PC-9 (cell line): ENCODE results near the gene TCEAL9. TPM values are rescaled to one million over a fixed set of nuclear protein-coding genes. Genes with fewer than 3 reads are reported as not detected.

Experiments used
- BruUV-seq: library from RNA; stranded (reverse); fragments of 400-500 nt; replicated peaks from 2 replicates; lab custom pipeline; 2021; lab: Mats Ljungman, UMichigan
- CTCF ChIA-PET: fragments of 300-600 bp; sonication (Branson Sonifier 250); formaldehyde crosslinking; loops from one replicate; lab custom pipeline; 2022; ENCODE audit warnings: antibody characterized with exemption; lab: Charles Lee
- POLR2A ChIA-PET: fragments of 300-600 bp; sonication (Branson Sonifier 250); formaldehyde crosslinking; loops from one replicate; lab custom pipeline; 2022; ENCODE audit warnings: antibody characterized with exemption; ENCODE audit not compliant: unreplicated experiment; lab: Charles Lee
- DNase-seq, 2 experiments: peaks; one replicate each; pipeline versions ENCODE4 v3.0.0 to v3.0.0-alpha.2; 2015 to 2022; ENCODE audit warnings: mixed read lengths in 1 of 2
- H2AFZ ChIP-seq: fragments of 200-600 bp; sonication (generic); 2 replicates; pipeline ENCODE4 v1.8.1; 2017; ENCODE audit warnings: antibody characterized with exemption
- H3F3A ChIP-seq: fragments of 200-600 bp; sonication (generic); 2 replicates; pipeline ENCODE4 v1.8.1; 2017; ENCODE audit warnings: antibody characterized with exemption, mild to moderate bottlenecking, low read depth; ENCODE audit not compliant: insufficient read depth
- H3K27ac ChIP-seq: fragments of 200-600 bp; sonication (generic); 2 replicates; pipeline ENCODE4 v1.6.1; 2016; ENCODE audit warnings: mixed run types
- H3K27me3 ChIP-seq: fragments of 200-600 bp; sonication (generic); 2 replicates; pipeline ENCODE4 v1.6.1; 2016; ENCODE audit warnings: low read depth, mixed run types; ENCODE audit not compliant: insufficient read depth
- H3K36me3 ChIP-seq: fragments of 200-600 bp; sonication (generic); 2 replicates; pipeline ENCODE4 v1.6.1; 2016; ENCODE audit warnings: low read depth, mixed run types
- H3K4me1 ChIP-seq: fragments of 200-600 bp; sonication (generic); replicated peaks from 2 replicates; pipeline ENCODE4 v1.6.1; 2016; ENCODE audit warnings: mixed run types; ENCODE audit not compliant: insufficient read depth
- H3K4me2 ChIP-seq: fragments of 200-600 bp; sonication (generic); 2 replicates; pipeline ENCODE4 v1.6.1; 2017; ENCODE audit warnings: mixed run types
- H3K4me3 ChIP-seq: fragments of 200-600 bp; sonication (generic); 2 replicates; pipeline ENCODE4 v1.6.1; 2016; ENCODE audit warnings: mixed run types
- H3K79me2 ChIP-seq: fragments of 200-600 bp; sonication (generic); 2 replicates; pipeline ENCODE4 v1.6.1; 2017; ENCODE audit warnings: low read depth, mixed run types
- H3K9me2 ChIP-seq: fragments of 200-600 bp; sonication (generic); 2 replicates; pipeline ENCODE4 v1.8.1; 2017; ENCODE audit warnings: mild to moderate bottlenecking; ENCODE audit not compliant: insufficient read depth
- H3K9me3 ChIP-seq: fragments of 200-600 bp; sonication (generic); 2 replicates; pipeline ENCODE4 v1.8.1; 2016; ENCODE audit warnings: low read depth; ENCODE audit not compliant: insufficient read depth
- H4K20me1 ChIP-seq: fragments of 200-600 bp; sonication (generic); 2 replicates; pipeline ENCODE4 v1.8.1; 2017; ENCODE audit not compliant: insufficient read depth
- EZH2 ChIP-seq: fragments of 200-600 bp; sonication (generic); IDR thresholded peaks from 2 replicates; pipeline ENCODE4 v1.8.0; 2017; ENCODE audit warnings: antibody characterized with exemption, low read depth
- intact Hi-C: fragments of 100-400 bp; cut with micrococcal nuclease; formaldehyde crosslinking; loops from one replicate; pipeline ENCODE4 v1.10.0; 2022; ENCODE audit not compliant: unreplicated experiment
- total RNA-seq: library from RNA; stranded (reverse); gene quantifications from 2 replicates; pipeline ENCODE4 v1.2.3, GENCODE V29; 2021
- TF ChIP-seq, protein P1 (sequence below): fragments of 200-600 bp; sonication (generic); conservative IDR thresholded peaks from 2 replicates; pipeline ENCODE4 v1.6.1; 2017; ENCODE audit warnings: mixed run types, antibody characterized with exemption, mild to moderate bottlenecking, moderate library complexity

TCEAL9 gene
- total RNA-seq, 1 experiment from 2014 or later, result 57.1 TPM

DNA sequence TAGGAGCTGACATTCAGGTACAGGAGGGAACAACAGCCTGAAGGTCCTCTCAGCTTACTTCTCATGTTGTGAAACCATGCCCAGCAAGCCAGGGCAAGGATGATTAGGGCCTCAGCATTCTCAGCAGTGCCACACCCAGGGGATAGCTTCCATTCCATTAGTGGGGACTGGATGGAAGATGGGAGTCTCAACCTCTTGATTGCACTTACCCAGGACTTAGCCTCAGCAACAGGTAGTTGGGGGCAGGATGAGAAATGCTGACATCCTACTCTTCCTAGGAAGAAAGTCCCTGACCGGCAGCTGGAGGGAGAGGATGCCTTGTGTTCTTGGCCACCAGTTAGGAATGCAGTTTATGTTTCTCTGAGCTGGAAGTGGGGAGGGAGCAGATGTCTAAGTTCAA is 11.2 kb downstream of the TCEAL9 start:
- ChIA-PET CTCF (no interaction called here), POLR2A (no interaction called here)
- Histone ChIP-seq H3K4me1 (peaks cover 6% of the 10 kb centered on the region), H3K9me2 (no peaks in the 10 kb centered on the region), H3K4me3 (no peak overlapping the region), H3K27ac (no peak overlapping the region), H2AFZ (no peak overlapping the region), H3K79me2 (no peaks in the 10 kb centered on the region), H3F3A (no peaks in the 10 kb centered on the region), H4K20me1 (no peaks in the 10 kb centered on the region), H3K36me3 (no peaks in the 10 kb centered on the region), H3K27me3 (no peaks in the 10 kb centered on the region), H3K4me2 (no peak overlapping the region), H3K9me3 (no peaks in the 10 kb centered on the region)
- intact Hi-C loops, result no loop called here
- no peak for TF ChIP-seq EZH2
- TF ChIP-seq, protein P1, sequence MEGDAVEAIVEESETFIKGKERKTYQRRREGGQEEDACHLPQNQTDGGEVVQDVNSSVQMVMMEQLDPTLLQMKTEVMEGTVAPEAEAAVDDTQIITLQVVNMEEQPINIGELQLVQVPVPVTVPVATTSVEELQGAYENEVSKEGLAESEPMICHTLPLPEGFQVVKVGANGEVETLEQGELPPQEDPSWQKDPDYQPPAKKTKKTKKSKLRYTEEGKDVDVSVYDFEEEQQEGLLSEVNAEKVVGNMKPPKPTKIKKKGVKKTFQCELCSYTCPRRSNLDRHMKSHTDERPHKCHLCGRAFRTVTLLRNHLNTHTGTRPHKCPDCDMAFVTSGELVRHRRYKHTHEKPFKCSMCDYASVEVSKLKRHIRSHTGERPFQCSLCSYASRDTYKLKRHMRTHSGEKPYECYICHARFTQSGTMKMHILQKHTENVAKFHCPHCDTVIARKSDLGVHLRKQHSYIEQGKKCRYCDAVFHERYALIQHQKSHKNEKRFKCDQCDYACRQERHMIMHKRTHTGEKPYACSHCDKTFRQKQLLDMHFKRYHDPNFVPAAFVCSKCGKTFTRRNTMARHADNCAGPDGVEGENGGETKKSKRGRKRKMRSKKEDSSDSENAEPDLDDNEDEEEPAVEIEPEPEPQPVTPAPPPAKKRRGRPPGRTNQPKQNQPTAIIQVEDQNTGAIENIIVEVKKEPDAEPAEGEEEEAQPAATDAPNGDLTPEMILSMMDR, result no peak
- DNase-seq, result no peak
- no TSS peak for BruUV-seq

DNA sequence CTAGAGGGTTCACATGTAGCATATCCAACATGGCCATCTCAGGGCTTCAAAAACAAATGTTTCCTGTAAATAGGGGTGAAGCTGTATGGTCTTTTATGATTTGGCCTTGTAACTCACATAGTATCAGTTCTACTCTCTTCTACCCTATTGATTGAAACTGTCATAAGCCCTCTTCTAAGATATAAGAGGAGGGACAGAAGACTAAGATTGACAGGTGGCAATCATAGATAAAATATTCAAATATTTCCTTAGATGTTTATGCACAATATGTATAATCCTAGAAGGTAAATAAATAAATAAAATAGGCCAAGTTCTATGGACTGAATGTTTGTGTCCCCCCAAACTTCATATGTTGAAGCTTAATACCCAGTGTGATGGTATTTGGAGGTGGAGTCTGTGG is 13.2 kb downstream of the TCEAL9 start:
- Histone ChIP-seq H3F3A (no peaks in the 10 kb centered on the region), H3K27me3 (no peaks in the 10 kb centered on the region), H4K20me1 (no peaks in the 10 kb centered on the region), H3K9me3 (no peaks in the 10 kb centered on the region), H3K4me1 (peaks cover 5% of the 10 kb centered on the region; the same call in 1 of the 2 replicates), H3K79me2 (no peaks in the 10 kb centered on the region), H3K4me2 (no peak overlapping the region), H2AFZ (no peak overlapping the region), H3K9me2 (no peaks in the 10 kb centered on the region), H3K36me3 (no peaks in the 10 kb centered on the region), H3K4me3 (no peak overlapping the region), H3K27ac (no peak overlapping the region)
- intact Hi-C loops, result no loop called here
- ChIA-PET POLR2A (no interaction called here), CTCF (no interaction called here)
- no TSS peak for BruUV-seq
- TF ChIP-seq, protein P1, result no peak
- TF ChIP-seq EZH2, result no peak
- DNase-seq, result no peak

DNA sequence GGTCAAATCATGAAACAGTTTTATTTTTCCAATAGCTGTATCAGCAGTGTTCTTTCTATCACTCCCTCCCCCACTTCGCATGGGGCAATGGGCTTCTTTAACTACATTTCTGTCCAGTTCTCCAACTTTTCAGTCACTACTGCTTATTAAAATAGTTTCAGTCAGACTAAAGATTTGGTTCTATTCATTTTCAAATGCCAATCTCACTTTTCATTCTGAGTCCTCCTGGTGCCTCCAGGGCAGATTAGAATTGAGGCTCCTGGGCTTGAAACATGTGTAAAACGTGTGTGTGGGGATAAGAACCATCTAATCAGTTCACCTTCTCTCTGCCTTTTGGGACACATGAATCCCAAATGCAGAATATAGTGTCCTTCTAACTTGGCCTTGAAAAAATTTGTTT is 16.6 kb downstream of the TCEAL9 start:
- Histone ChIP-seq H3K4me3 (no peak overlapping the region), H3K4me2 (no peak overlapping the region), H3K9me2 (no peaks in the 10 kb centered on the region), H3K4me1 (peaks cover 5% of the 10 kb centered on the region; the same call in 1 of the 2 replicates), H3K79me2 (0 out of 2 replicates have a peak, but pooled peaks cover 6% of the 10 kb centered on the region), H3F3A (no peaks in the 10 kb centered on the region), H3K9me3 (no peaks in the 10 kb centered on the region), H3K36me3 (no peaks in the 10 kb centered on the region), H2AFZ (no peak overlapping the region), H3K27me3 (no peaks in the 10 kb centered on the region), H4K20me1 (no peaks in the 10 kb centered on the region), H3K27ac (no peak overlapping the region)
- TF ChIP-seq, protein P1, result no peak
- no peak for TF ChIP-seq EZH2
- CTCF ChIA-PET, result no interaction called here
- DNase-seq, result no peak
- intact Hi-C loops, result no loop called here
- POLR2A ChIA-PET, result no interaction called here
- no TSS peak for BruUV-seq
